PC-9 (cell line): ENCODE results near the gene RASL10B.

ENCODE experiments used
- EZH2 ChIP-seq: fragments of 200-600 bp; sonication (generic); IDR thresholded peaks from 2 replicates; pipeline ENCODE4 v1.8.0; 2017; ENCODE audit warnings: antibody characterized with exemption, low read depth
- TF ChIP-seq, protein P1 (sequence below): fragments of 200-600 bp; sonication (generic); conservative IDR thresholded peaks from 2 replicates; pipeline ENCODE4 v1.6.1; 2017; ENCODE audit warnings: mixed run types, antibody characterized with exemption, mild to moderate bottlenecking, moderate library complexity

DNA sequence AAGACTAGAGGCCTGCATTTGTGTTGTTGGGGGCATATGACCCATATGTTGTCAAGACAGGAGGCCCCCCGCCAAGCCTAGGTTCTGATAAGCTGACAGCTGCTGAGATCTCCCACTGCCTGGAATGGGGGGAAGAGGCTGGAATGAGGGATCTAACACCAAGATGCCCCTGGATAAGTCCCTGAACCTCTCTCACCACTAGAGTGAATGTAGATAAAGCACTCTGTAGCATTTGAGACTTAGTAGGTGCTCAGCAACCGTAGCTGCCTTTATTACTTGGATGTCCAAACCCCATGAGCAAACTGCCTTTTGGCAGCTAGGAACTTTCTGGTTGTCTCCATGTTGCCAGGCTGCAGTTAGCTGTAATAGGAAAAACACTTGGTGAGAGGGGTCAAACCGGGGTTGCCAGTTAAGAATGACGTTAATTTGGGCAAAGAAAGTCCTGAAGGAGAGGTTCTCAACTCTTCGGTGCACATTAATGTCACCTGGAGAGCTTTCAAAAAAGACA lies 4.4 kb upstream of the RASL10B start:
- TF ChIP-seq, protein P1, sequence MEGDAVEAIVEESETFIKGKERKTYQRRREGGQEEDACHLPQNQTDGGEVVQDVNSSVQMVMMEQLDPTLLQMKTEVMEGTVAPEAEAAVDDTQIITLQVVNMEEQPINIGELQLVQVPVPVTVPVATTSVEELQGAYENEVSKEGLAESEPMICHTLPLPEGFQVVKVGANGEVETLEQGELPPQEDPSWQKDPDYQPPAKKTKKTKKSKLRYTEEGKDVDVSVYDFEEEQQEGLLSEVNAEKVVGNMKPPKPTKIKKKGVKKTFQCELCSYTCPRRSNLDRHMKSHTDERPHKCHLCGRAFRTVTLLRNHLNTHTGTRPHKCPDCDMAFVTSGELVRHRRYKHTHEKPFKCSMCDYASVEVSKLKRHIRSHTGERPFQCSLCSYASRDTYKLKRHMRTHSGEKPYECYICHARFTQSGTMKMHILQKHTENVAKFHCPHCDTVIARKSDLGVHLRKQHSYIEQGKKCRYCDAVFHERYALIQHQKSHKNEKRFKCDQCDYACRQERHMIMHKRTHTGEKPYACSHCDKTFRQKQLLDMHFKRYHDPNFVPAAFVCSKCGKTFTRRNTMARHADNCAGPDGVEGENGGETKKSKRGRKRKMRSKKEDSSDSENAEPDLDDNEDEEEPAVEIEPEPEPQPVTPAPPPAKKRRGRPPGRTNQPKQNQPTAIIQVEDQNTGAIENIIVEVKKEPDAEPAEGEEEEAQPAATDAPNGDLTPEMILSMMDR = no peak
- TF ChIP-seq EZH2 = no peak
